Activated T-cell treated with anti-CD3 and anti-CD28 coated beads, Interleukin-2, amount 50 U/mL, for 72 hours (primary cell): ENCODE results near the gene CNKSR3. TPM values are rescaled to one million over a fixed set of nuclear protein-coding genes. Genes with fewer than 3 reads are reported as not detected.

ENCODE experiments used
- ATAC-seq, 2 donors: fragments of 150-1000 bp; cut with Tn5 transposase; replicated peaks in 1 of 2; 2 replicates each; pipeline ENCODE4 v1.10.0; 2021; ENCODE audit warnings: moderate library complexity in 2 of 2, mild to moderate bottlenecking in 1 of 2
- DNase-seq, 2 donors: peaks; one replicate each; pipeline ENCODE4 v3.0.0; 2021 to 2022; ENCODE audit warnings: mixed read lengths in 1 of 2
- H3K27ac Mint-ChIP-seq: one replicate; pipeline ENCODE4 v1.8.0; 2022; ENCODE audit warnings: mild to moderate bottlenecking, moderate library complexity, mixed read lengths
- H3K27me3 Mint-ChIP-seq: one replicate; pipeline ENCODE4 v1.8.0; 2022; ENCODE audit warnings: low read depth, mixed read lengths
- H3K36me3 Mint-ChIP-seq, 2 donors: one replicate each; pipeline ENCODE4 v1.8.0; 2022; ENCODE audit warnings: mixed read lengths in 2 of 2, mild to moderate bottlenecking in 1 of 2; ENCODE audit not compliant: insufficient read depth in 2 of 2
- H3K4me1 Mint-ChIP-seq: one replicate; pipeline ENCODE4 v1.8.0; 2022; ENCODE audit warnings: low read depth, mixed read lengths
- H3K4me3 Mint-ChIP-seq, 2 donors: one replicate each; pipeline ENCODE4 v1.8.0; 2022; ENCODE audit warnings: mild to moderate bottlenecking in 2 of 2, mixed read lengths in 2 of 2, moderate library complexity in 2 of 2
- H3K9me3 Mint-ChIP-seq, 2 donors: one replicate each; pipeline ENCODE4 v1.8.0; 2022; ENCODE audit warnings: mixed read lengths in 2 of 2
- total RNA-seq, 2 donors: library from RNA; stranded (reverse); gene quantifications; one replicate each; pipeline ENCODE4 v1.2.3, GENCODE V29; 2022

Gene CNKSR3
- total RNA-seq, 2 donors from 2014 or later = 0.07 to 0.12 TPM

- peaks cover 0 to 3% of the 10 kb centered on the region in 2 donors for H3K36me3 Mint-ChIP-seq
- no peak for ATAC-seq
- DNase-seq = no peak
- peaks cover 85% of the 10 kb centered on the region for H3K27me3 Mint-ChIP-seq
- H3K27ac Mint-ChIP-seq = peak overlapping the region; percentile 6
- H3K4me3 Mint-ChIP-seq = peak overlapping the region; percentile 6 to 44
- H3K9me3 Mint-ChIP-seq = peaks cover 1 to 7% of the 10 kb centered on the region in 2 donors
- H3K4me1 Mint-ChIP-seq = peaks cover 67% of the 10 kb centered on the region
Measured at GRCh38 chr6:154354265-154354777, 156.2 kb downstream of the CNKSR3 start.

GRCh38 chr6:154353626-154354025 lies 156.9 kb downstream of the CNKSR3 start:
- ATAC-seq (no peak), DNase-seq (no peak)
- Mint-ChIP-seq H3K4me3 (no peak overlapping the region), H3K27ac (no peak overlapping the region), H3K27me3 (peaks cover 81% of the 10 kb centered on the region), H3K9me3 (peaks cover 1 to 7% of the 10 kb centered on the region in 2 donors), H3K36me3 (peaks cover 0 to 3% of the 10 kb centered on the region in 2 donors), H3K4me1 (peaks cover 60% of the 10 kb centered on the region)

- H3K4me3 Mint-ChIP-seq = no peak overlapping the region
- no peak overlapping the region for H3K27ac Mint-ChIP-seq
- DNase-seq (peak; percentile 56 to 73), ATAC-seq (peak; percentile 84 to 85)
- peaks cover 1 to 7% of the 10 kb centered on the region in 2 donors for H3K9me3 Mint-ChIP-seq
- peaks cover 57% of the 10 kb centered on the region for H3K4me1 Mint-ChIP-seq
- H3K27me3 Mint-ChIP-seq = peaks cover 81% of the 10 kb centered on the region
- H3K36me3 Mint-ChIP-seq = peaks cover 0 to 3% of the 10 kb centered on the region in 2 donors
Measured at GRCh38 chr6:154352898-154353585, 157.4 kb downstream of the CNKSR3 start.

GRCh38 chr6:154350293-154350692 lies 160.2 kb downstream of the CNKSR3 start:
- ATAC-seq (no peak), DNase-seq (no peak)
- Mint-ChIP-seq H3K27me3 (peaks cover 73% of the 10 kb centered on the region), H3K9me3 (peaks cover 6 to 11% of the 10 kb centered on the region in 2 donors), H3K27ac (no peak overlapping the region), H3K4me1 (peaks cover 39% of the 10 kb centered on the region), H3K36me3 (peaks cover 3 to 5% of the 10 kb centered on the region in 2 donors), H3K4me3 (no peak overlapping the region)

GRCh38 chr6:154347981-154348380 lies 162.5 kb downstream of the CNKSR3 start:
- no peak for DNase-seq
- ATAC-seq = no peak
- peaks cover 65% of the 10 kb centered on the region for H3K27me3 Mint-ChIP-seq
- H3K4me3 Mint-ChIP-seq = no peak overlapping the region
- peaks cover 17% of the 10 kb centered on the region for H3K4me1 Mint-ChIP-seq
- peaks cover under 1 to 5% of the 10 kb centered on the region in 2 donors for H3K36me3 Mint-ChIP-seq
- H3K27ac Mint-ChIP-seq = no peak overlapping the region
- H3K9me3 Mint-ChIP-seq = peaks cover 5% of the 10 kb centered on the region in 2 donors

- no peaks in the 10 kb centered on the region for H3K4me1 Mint-ChIP-seq
Measured at GRCh38 chr6:154345811-154346210, 164.7 kb downstream of the CNKSR3 start.

GRCh38 chr6:154343473-154344308 lies 166.8 kb downstream of the CNKSR3 start:
- DNase-seq = no peak
- Mint-ChIP-seq H3K36me3 (peaks cover 0 to 5% of the 10 kb centered on the region in 2 donors), H3K27me3 (peaks cover 39% of the 10 kb centered on the region), H3K9me3 (peaks cover 5% of the 10 kb centered on the region in 2 donors), H3K4me1 (no peaks in the 10 kb centered on the region), H3K27ac (no peak overlapping the region), H3K4me3 (no peak overlapping the region)
- no peak for ATAC-seq

More at GRCh38 chr6:154345811-154346210, 164.7 kb downstream of the CNKSR3 start:
- H3K27me3 Mint-ChIP-seq = peaks cover 55% of the 10 kb centered on the region
- ATAC-seq (no peak), DNase-seq (no peak)
- H3K36me3 Mint-ChIP-seq = peaks cover 0 to 5% of the 10 kb centered on the region in 2 donors
- no peak overlapping the region for H3K4me3 Mint-ChIP-seq
- H3K27ac Mint-ChIP-seq = no peak overlapping the region
- H3K9me3 Mint-ChIP-seq = peaks cover 5% of the 10 kb centered on the region in 2 donors

- H3K27me3 Mint-ChIP-seq = peaks cover 27% of the 10 kb centered on the region
- no peak overlapping the region for H3K4me3 Mint-ChIP-seq
- DNase-seq (no peak), ATAC-seq (no peak)
- H3K36me3 Mint-ChIP-seq = peaks cover 0 to 3% of the 10 kb centered on the region in 2 donors
- peaks cover 4 to 5% of the 10 kb centered on the region in 2 donors for H3K9me3 Mint-ChIP-seq
- peaks cover 6% of the 10 kb centered on the region for H3K4me1 Mint-ChIP-seq
- H3K27ac Mint-ChIP-seq = no peak overlapping the region
Measured at GRCh38 chr6:154341871-154342270, 168.6 kb downstream of the CNKSR3 start.

- H3K27me3 Mint-ChIP-seq = peaks cover 27% of the 10 kb centered on the region
- peaks cover 2 to 4% of the 10 kb centered on the region in 2 donors for H3K9me3 Mint-ChIP-seq
- no peak overlapping the region for H3K4me3 Mint-ChIP-seq
- DNase-seq (no peak), ATAC-seq (no peak)
- H3K36me3 Mint-ChIP-seq = no peaks in the 10 kb centered on the region
- no peak overlapping the region for H3K27ac Mint-ChIP-seq
- peaks cover 6% of the 10 kb centered on the region for H3K4me1 Mint-ChIP-seq
Measured at GRCh38 chr6:154341336-154341735, 169.1 kb downstream of the CNKSR3 start.

Other genes with a start within 250 kb of the CNKSR3 start
- gene IPCEF1, start 153.9 kb downstream of the CNKSR3 start, total RNA-seq = 10 to 100 TPM; 17.6 to 20.4 TPM
- 10 to 100 TPM; 40.2 to 45.0 TPM for gene SCAF8, start 222.7 kb upstream of the CNKSR3 start, total RNA-seq